IPS-15b (cell line): ENCODE data around the gene ARHGEF10L.
"Not testable (repeated sequence)": the region's sequence is repeated elsewhere in the genome, so short reads cannot be mapped to it uniquely, and the experiment has no call there.

Experiments used
- H3K27me3 ChIP-seq: one replicate; pipeline ENCODE4 v1.6.1; 2013; ENCODE audit warnings: low read length; ENCODE audit not compliant: control insufficient read depth, insufficient read depth
- H3K36me3 ChIP-seq: one replicate; pipeline ENCODE4 v1.6.1; 2013; ENCODE audit warnings: low read length; ENCODE audit not compliant: control insufficient read depth, insufficient read depth
- H3K4me1 ChIP-seq: one replicate; pipeline ENCODE4 v1.6.1; 2013; ENCODE audit warnings: mild to moderate bottlenecking, low read length; ENCODE audit not compliant: control insufficient read depth, insufficient read depth
- H3K4me3 ChIP-seq: one replicate; pipeline ENCODE4 v1.5.1; 2013; ENCODE audit warnings: low read depth, low read length
- H3K9ac ChIP-seq: one replicate; pipeline ENCODE4 v1.6.1; 2013; ENCODE audit warnings: low read depth, mild to moderate bottlenecking, low read length
- H3K9me3 ChIP-seq: one replicate; pipeline ENCODE4 v1.6.1; 2013; ENCODE audit warnings: mild to moderate bottlenecking, low read length; ENCODE audit not compliant: control insufficient read depth, insufficient read depth

Gene ARHGEF10L

DNA sequence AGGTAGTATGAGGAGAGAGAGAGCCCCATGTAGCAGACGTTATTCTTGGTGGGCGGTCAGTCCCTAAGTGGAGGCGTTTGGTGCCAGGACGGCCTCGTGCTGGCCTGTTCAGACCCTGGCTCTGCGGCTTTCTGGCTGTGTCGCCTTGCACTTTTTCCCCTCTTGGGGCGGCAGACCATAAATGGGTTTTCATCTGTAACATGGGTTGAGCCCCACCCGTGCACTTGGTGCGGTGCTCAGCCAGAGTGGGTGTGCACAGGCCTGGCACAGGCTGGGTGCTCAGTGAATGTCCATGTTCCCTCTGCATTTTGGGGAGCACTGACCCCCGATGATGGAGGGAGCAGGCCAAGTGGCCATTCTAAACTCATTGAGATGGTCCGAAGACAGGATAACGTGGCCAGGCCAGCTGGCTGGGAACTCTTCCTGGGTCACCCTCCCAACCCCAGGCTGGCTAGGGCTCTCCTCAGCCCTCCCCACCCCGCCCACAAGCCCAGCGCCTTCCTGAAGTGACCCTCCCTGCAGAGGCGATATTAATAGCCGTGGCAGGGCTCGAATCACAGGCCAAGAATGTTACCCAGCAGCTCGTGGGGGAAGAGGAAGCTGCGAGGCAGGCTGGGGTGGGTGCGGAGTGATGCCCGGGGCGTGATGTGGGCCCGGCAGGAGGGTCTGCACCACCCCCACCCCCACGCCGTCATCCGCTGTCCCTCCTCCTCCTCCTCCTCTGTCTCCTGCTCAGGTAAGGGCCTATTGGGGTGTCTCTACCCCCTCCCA lies 78.5 kb downstream of the ARHGEF10L start:
- no peak overlapping the region for H3K4me3 ChIP-seq
- H3K9ac ChIP-seq, result no peak overlapping the region
- H3K9me3 ChIP-seq, result no peaks in the 10 kb centered on the region
- H3K27me3 ChIP-seq, result no peaks in the 10 kb centered on the region
- no peaks in the 10 kb centered on the region for H3K36me3 ChIP-seq
- no peaks in the 10 kb centered on the region for H3K4me1 ChIP-seq

DNA sequence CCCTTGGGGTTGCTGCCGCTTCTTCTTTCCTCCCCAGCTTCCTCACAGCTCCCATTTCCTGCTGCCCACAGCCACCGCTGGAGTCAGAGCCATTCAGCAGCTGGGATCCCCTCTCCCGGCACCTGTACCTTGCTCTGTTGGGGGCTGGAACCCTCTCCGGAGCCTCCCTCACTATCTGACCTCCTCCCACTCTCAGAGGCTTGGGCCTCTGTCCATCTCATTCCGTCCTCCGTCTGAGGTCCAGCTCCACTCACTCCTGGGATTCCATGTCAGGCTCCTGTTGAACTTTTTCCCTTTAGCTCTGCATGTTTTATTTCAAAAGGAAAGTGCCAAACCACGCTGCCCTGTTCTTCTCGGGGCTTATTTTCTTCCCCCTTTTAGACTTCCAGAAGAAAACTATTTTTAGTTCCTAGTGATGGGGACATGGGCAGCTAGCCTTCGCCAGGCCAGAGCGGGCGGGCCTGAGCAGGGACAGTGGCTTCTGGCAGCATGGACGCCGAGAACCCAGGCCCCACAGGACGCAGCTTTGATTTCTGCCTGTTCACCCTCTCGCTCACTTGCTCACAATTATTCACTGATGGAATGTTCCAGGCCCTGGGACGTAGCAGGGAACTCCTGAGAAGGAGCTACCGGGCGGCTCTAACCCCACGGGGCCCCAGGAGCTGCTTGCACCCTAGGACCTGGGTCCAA lies 79.2 kb downstream of the ARHGEF10L start:
- Histone ChIP-seq H3K36me3 (peaks cover under 1% of the 10 kb centered on the region), H3K4me3 (no peak overlapping the region), H3K4me1 (no peaks in the 10 kb centered on the region), H3K9me3 (no peaks in the 10 kb centered on the region), H3K9ac (no peak overlapping the region), H3K27me3 (no peaks in the 10 kb centered on the region)

DNA sequence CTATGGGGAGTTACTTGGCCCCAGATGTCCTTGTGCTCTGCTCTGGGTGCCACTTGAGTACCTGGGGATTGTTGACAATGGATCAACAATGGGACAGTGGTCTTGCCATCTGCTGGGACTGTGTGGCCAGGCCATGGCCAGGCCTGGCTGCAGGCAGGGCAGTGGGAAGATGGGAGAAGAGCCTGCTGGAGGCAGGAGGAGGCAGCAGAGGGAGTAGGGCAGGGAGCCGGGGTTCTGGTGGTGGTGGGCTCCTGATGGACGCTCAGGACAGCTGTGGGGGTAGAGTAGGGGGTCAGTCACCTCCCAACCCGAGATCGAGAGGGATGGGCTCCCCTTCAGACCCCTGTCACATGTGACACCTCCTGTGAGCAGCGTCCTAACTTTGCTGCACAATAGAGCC lies 81.0 kb downstream of the ARHGEF10L start:
- H3K9me3 ChIP-seq, result no peaks in the 10 kb centered on the region
- H3K9ac ChIP-seq, result no peak overlapping the region
- H3K4me3 ChIP-seq, result no peak overlapping the region
- H3K4me1 ChIP-seq, result no peaks in the 10 kb centered on the region
- H3K27me3 ChIP-seq, result no peaks in the 10 kb centered on the region
- H3K36me3 ChIP-seq, result peaks cover 12% of the 10 kb centered on the region

DNA sequence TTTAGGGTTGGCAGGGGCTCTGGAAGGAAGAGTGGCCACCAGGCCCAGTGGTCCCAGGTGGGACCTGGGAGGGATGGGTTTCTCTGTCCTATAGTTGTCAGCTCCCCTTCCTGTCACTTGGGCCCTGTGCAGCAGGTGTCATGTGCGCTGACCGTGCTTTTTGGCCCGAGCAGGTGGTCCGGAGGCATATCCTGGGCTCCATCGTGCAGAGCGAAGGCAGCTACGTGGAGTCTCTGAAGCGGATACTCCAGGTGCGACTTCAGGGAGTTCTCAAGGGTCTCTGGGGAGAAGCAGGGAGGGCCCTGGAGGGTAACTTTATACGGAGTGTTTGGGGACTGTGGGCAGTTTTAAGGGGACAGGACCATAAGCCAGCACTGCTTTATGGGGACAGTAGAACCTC lies 82.2 kb downstream of the ARHGEF10L start:
- Histone ChIP-seq H3K4me3 (no peak overlapping the region), H3K4me1 (no peaks in the 10 kb centered on the region), H3K36me3 (peaks cover 15% of the 10 kb centered on the region), H3K9me3 (no peaks in the 10 kb centered on the region), H3K9ac (no peak overlapping the region), H3K27me3 (no peaks in the 10 kb centered on the region)

- Histone ChIP-seq H3K9me3 (no peaks in the 10 kb centered on the region), H3K9ac (no peak overlapping the region), H3K27me3 (no peaks in the 10 kb centered on the region), H3K4me3 (no peak overlapping the region), H3K36me3 (peaks cover 22% of the 10 kb centered on the region), H3K4me1 (no peaks in the 10 kb centered on the region)
Observed at GRCh38 chr1:17622823-17623222, 83.3 kb downstream of the ARHGEF10L start.

- Histone ChIP-seq H3K9me3 (no peaks in the 10 kb centered on the region), H3K9ac (no peak overlapping the region), H3K36me3 (peaks cover 25% of the 10 kb centered on the region), H3K4me3 (no peak overlapping the region), H3K4me1 (no peaks in the 10 kb centered on the region), H3K27me3 (no peaks in the 10 kb centered on the region)
Observed at GRCh38 chr1:17624611-17625233, 85.2 kb downstream of the ARHGEF10L start.

- no peak overlapping the region for H3K4me3 ChIP-seq
- H3K4me1 ChIP-seq, result no peaks in the 10 kb centered on the region
- no peaks in the 10 kb centered on the region for H3K9me3 ChIP-seq
- H3K27me3 ChIP-seq, result no peaks in the 10 kb centered on the region
- no peak overlapping the region for H3K9ac ChIP-seq
- H3K36me3 ChIP-seq, result peaks cover 39% of the 10 kb centered on the region
Observed at GRCh38 chr1:17627239-17628052, 87.9 kb downstream of the ARHGEF10L start.

DNA sequence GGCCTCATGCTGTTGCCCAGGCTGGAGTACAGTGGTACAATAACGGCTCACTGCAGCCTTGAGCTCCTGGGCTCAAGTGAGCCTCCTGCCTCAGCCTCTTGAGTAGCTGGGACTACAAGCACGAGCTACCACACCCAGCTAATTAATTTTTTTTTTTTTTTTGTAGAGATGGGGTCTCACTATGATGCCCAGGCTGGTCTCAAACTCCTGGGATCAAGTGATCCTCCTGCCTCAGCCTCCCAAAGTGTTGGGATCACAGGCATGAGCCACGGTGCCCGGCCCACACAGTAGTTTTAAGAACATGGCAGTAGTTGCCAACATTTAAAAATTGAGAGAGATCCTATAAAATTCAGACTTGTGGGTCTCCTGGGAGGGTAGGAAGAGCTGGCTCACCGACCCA lies 89.5 kb downstream of the ARHGEF10L start:
- not testable (repeated sequence) for H3K4me1 ChIP-seq, H3K4me3 ChIP-seq, H3K27me3 ChIP-seq, H3K9ac ChIP-seq, H3K9me3 ChIP-seq
- H3K36me3 ChIP-seq, result peaks cover 46% of the 10 kb centered on the region

DNA sequence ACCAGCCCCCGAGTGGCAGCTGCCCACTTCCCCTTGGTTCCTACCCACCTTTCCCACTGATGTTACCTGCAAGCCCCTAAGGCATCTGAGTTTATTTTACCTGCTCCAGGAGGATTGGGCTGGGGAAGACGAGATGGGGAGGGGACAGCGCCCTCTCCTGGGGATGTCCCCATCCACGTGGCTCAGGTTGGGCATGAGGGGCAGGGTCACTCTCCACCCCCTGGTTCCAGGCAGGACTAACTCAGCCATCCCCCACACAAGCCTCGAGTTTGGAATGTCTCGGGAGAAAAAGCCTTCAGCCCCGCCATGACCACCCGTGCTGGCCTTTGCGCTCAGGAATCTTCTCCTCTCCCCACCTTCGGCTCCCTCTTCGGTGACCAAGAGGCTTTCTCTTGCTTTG lies 90.0 kb downstream of the ARHGEF10L start:
- Histone ChIP-seq H3K4me1 (no peaks in the 10 kb centered on the region), H3K27me3 (no peaks in the 10 kb centered on the region), H3K36me3 (peaks cover 46% of the 10 kb centered on the region), H3K4me3 (no peak overlapping the region), H3K9ac (no peak overlapping the region), H3K9me3 (no peaks in the 10 kb centered on the region)

GRCh38 chr1:17630048-17630830 lies 90.7 kb downstream of the ARHGEF10L start:
- no peaks in the 10 kb centered on the region for H3K27me3 ChIP-seq
- H3K4me3 ChIP-seq, result no peak overlapping the region
- H3K9me3 ChIP-seq, result no peaks in the 10 kb centered on the region
- no peaks in the 10 kb centered on the region for H3K4me1 ChIP-seq
- peaks cover 48% of the 10 kb centered on the region for H3K36me3 ChIP-seq
- H3K9ac ChIP-seq, result no peak overlapping the region

GRCh38 chr1:17630986-17631385 lies 91.5 kb downstream of the ARHGEF10L start:
- Histone ChIP-seq H3K9me3 (no peaks in the 10 kb centered on the region), H3K27me3 (no peaks in the 10 kb centered on the region), H3K4me3 (no peak overlapping the region), H3K9ac (no peak overlapping the region), H3K36me3 (peaks cover 53% of the 10 kb centered on the region), H3K4me1 (no peaks in the 10 kb centered on the region)
